Activated naive CD4-positive, alpha-beta T cell treated with anti-CD3 and anti-CD28 coated beads for 36 hours (primary cell): ENCODE measurements around the gene CCR8. TPM values are rescaled to one million over a fixed set of nuclear protein-coding genes. Genes with fewer than 3 reads are reported as not detected.

Experiments
- CTCF ChIA-PET: fragments of 350-600 bp; sonication (Branson Sonifier 250); formaldehyde crosslinking; loops from one replicate; lab custom pipeline; 2021; ENCODE audit warnings: antibody characterized with exemption; lab: Charles Lee
- DNase-seq: peaks from one replicate; pipeline ENCODE4 v3.0.0-alpha.2; 2020
- H3K27ac Mint-ChIP-seq: one replicate; pipeline ENCODE4 v1.8.0; 2021; ENCODE audit warnings: mild to moderate bottlenecking, mixed read lengths
- H3K27me3 Mint-ChIP-seq: one replicate; pipeline ENCODE4 v1.8.0; 2021; ENCODE audit warnings: low read depth, mixed read lengths
- H3K36me3 Mint-ChIP-seq: one replicate; pipeline ENCODE4 v1.8.0; 2021; ENCODE audit warnings: low read depth, mixed read lengths
- H3K4me1 Mint-ChIP-seq: one replicate; pipeline ENCODE4 v1.8.0; 2021; ENCODE audit warnings: low read depth, mixed read lengths
- H3K4me3 Mint-ChIP-seq: one replicate; pipeline ENCODE4 v1.8.0; 2021; ENCODE audit warnings: mild to moderate bottlenecking, moderate library complexity, mixed read lengths
- H3K9me3 Mint-ChIP-seq: one replicate; pipeline ENCODE4 v1.8.0; 2021; ENCODE audit warnings: mixed read lengths
- intact Hi-C: fragments of 100-400 bp; cut with micrococcal nuclease; formaldehyde crosslinking; loops from one replicate; pipeline ENCODE4 v1.15.1; 2023
- total RNA-seq, 2 experiments: library from RNA; stranded (reverse); gene quantifications; one replicate each; pipeline ENCODE4 v1.2.3, GENCODE V29; 2021

The CCR8 gene
- total RNA-seq, 2 experiments from 2014 or later = not detected

GRCh38 chr3:39290255-39290654 is 39.3 kb upstream of the CCR8 start:
- no peaks in the 10 kb centered on the region for H3K36me3 Mint-ChIP-seq
- no peak for DNase-seq
- intact Hi-C loops = no loop called here
- CTCF ChIA-PET = interaction anchor here (0.6 to 9.2 kb wide), 16 partner anchors 12 to 252 kb away, joined by 3 to 359 read pairs (median 10); partner anchors contain the start of genes CX3CR1, GORASP1, TTC21A and XIRP1
- no peak overlapping the region for H3K27ac Mint-ChIP-seq
- no peaks in the 10 kb centered on the region for H3K27me3 Mint-ChIP-seq
- H3K4me3 Mint-ChIP-seq = no peak overlapping the region
- H3K9me3 Mint-ChIP-seq = no peaks in the 10 kb centered on the region
- peaks cover 18% of the 10 kb centered on the region for H3K4me1 Mint-ChIP-seq

GRCh38 chr3:39291903-39292329 is 37.6 kb upstream of the CCR8 start:
- H3K36me3 Mint-ChIP-seq = no peaks in the 10 kb centered on the region
- CTCF ChIA-PET = interaction anchor here (0.6 to 9.2 kb wide), 55 partner anchors 8 to 464 kb away, joined by 3 to 359 read pairs (median 5); partner anchors contain the start of genes CX3CR1, GORASP1, RPSA and TTC21A
- H3K27me3 Mint-ChIP-seq = no peaks in the 10 kb centered on the region
- H3K27ac Mint-ChIP-seq = no peak overlapping the region
- peaks cover 23% of the 10 kb centered on the region for H3K4me1 Mint-ChIP-seq
- H3K4me3 Mint-ChIP-seq = no peak overlapping the region
- no peaks in the 10 kb centered on the region for H3K9me3 Mint-ChIP-seq
- intact Hi-C loops = loop anchor here (1.0 kb wide), 1 partner anchor 86 kb away; no protein-coding TSS in a partner anchor
- DNase-seq = peak; percentile 87

- H3K27ac Mint-ChIP-seq = no peak overlapping the region
- no peaks in the 10 kb centered on the region for H3K36me3 Mint-ChIP-seq
- H3K9me3 Mint-ChIP-seq = no peaks in the 10 kb centered on the region
- H3K27me3 Mint-ChIP-seq = no peaks in the 10 kb centered on the region
- H3K4me1 Mint-ChIP-seq = peaks cover 23% of the 10 kb centered on the region
- intact Hi-C loops = loop anchor here (1.0 kb wide), 1 partner anchor 85 kb away; no protein-coding TSS in a partner anchor
- no peak overlapping the region for H3K4me3 Mint-ChIP-seq
- CTCF ChIA-PET = interaction anchor here (0.6 to 9.2 kb wide), 27 partner anchors 13 to 321 kb away, joined by 3 to 359 read pairs (median 8); partner anchors contain the start of genes CX3CR1, GORASP1, RPSA and TTC21A
- no peak for DNase-seq
Observed at GRCh38 chr3:39292961-39293360, 36.5 kb upstream of the CCR8 start.

DNA sequence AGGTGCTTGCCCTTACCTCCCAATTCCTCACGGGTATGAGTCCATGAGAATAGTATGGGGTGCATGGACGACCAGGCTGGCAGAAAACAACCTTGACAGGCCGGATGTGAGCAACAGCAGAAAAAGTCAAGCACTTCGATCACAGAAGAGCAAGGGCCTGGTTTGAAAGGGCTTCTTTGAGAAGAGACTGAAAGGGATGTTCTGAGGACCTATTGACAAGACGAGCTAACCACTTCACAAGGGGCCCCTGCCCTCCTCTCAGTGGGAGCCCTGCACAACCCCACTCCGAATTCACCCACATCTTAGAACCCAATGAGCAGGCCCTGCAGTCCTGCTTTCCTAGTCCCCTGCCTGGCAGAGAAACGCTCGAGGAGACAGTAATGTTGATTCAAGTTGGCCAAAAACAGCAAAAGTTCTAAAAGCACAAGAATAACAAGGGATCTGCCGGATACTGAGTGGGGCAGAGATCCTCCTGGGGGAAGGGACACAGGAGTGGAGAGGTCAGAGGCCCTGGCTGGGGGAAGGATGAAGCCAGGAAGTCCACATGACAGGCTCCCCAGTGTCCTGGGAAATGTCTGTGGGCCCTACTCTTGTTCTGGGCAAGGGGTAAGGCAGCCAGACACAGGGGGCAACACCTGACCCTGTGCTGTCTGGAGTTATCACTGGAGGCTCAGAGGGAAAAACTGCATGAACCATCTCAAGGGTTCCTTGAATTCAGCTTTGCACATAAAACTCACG is 34.9 kb upstream of the CCR8 start:
- H3K27me3 Mint-ChIP-seq = no peaks in the 10 kb centered on the region
- peaks cover 12% of the 10 kb centered on the region for H3K9me3 Mint-ChIP-seq
- peaks cover 19% of the 10 kb centered on the region for H3K4me1 Mint-ChIP-seq
- H3K27ac Mint-ChIP-seq = no peak overlapping the region
- intact Hi-C loops = loop anchor here (1.0 kb wide), 1 partner anchor 112 kb away; the partner anchor contains the start of gene RPSA
- CTCF ChIA-PET = interaction anchor here (0.7 to 9.2 kb wide), 4 partner anchors 52 to 106 kb away, joined by 3 to 359 read pairs (median 44); partner anchors contain the start of gene XIRP1
- peaks cover 3% of the 10 kb centered on the region for H3K36me3 Mint-ChIP-seq
- no peak overlapping the region for H3K4me3 Mint-ChIP-seq
- DNase-seq = peak; percentile 19

DNA sequence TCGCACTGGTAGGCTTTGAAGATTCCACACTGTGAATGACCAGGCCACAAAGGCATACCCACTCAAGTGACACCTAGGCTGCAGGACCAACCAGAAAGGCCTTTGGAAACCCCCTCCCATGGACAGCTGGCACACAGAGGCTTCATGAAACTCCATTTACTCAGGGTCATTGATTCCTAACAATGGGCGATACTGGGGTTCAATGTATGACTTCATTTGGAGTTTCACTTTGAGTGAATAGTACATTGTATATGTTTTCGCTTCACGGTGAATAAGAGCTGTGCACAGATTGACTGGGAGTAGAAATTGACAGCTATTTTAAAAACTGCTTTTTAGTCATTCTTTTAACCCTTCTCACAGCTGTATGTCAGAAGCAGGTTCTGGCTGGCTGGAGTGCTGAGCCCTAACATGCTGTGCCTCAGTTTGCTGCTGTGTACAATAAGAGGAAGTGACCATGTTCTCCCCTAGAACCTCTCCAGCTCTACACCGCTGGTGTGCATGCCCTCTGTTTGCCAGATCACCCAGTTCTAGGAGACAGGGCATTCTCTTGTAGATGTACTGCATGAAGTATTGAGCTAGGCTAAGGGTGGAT is 34.2 kb upstream of the CCR8 start:
- Mint-ChIP-seq H3K4me3 (no peak overlapping the region), H3K36me3 (peaks cover 9% of the 10 kb centered on the region), H3K9me3 (peaks cover 17% of the 10 kb centered on the region), H3K27ac (no peak overlapping the region), H3K27me3 (no peaks in the 10 kb centered on the region), H3K4me1 (peaks cover 19% of the 10 kb centered on the region)
- intact Hi-C loops = loop anchor here (1.0 kb wide), 1 partner anchor 111 kb away; the partner anchor contains the start of gene RPSA
- CTCF ChIA-PET = interaction anchor here (0.7 to 6.3 kb wide), 6 partner anchors 8 to 167 kb away, joined by 3 to 81 read pairs (median 4); no protein-coding TSS in a partner anchor
- DNase-seq = no peak

DNA sequence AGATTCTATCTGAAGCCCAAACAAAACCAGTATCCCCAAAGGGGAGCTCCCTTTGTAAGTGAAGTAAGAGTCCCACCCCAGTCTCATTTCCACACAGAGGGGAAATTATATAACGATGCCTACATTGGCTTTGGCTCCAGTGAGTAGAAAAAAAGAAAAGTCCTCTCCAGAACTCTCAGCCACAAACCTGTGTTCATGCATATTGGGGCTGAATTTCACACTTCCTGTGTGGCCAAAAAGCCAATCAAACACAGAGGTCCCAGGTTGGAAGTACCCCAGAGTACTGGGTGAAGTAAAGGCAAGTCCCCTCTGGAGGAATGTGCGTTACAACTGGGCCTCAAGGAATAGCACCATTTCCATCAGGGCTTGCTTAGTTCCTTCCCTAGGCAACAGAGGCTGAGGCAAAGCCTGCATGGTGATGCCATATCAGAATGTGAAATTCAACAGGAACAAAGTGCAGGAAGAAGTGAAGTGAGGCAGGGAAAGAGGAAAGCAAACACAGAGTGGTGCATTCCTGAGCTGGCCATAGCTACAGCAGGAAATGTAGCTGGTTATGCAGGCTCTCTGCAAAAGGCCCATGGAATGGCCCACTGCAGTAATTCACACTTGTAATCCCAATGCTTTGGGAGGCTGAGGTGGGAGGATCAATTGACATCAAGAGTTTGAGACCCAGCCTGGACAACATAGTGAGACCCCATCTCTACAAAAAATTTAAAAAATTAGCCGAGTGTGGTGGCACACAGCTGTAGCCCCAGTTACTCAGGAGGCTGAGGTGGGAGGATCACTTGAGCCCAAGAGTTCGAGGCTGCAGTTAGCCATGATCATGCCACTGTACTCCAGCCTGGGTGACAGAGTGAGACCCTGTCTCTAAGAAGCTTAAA is 33.1 kb upstream of the CCR8 start:
- peaks cover 10% of the 10 kb centered on the region for H3K36me3 Mint-ChIP-seq

DNA sequence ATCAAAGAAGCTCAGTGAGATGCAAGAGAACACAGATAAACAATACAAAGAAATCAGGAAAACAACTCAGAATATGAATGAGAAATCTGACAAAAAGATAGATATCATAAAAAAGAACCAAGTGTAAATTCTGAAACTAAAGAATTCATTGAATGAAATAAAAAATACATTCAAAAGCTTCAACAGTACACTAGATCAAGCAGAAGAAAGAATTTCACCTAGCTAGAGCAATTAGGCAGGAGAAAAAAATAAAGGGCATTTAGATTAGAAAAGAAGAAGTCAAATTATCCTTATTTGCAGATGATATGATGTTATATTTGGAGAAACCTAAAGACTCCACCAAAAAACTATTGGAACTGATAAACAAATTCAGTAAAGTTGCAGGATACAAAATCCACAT is 30.2 kb upstream of the CCR8 start:
- H3K36me3 Mint-ChIP-seq = peaks cover 14% of the 10 kb centered on the region
- no peak overlapping the region for H3K27ac Mint-ChIP-seq
- no peak overlapping the region for H3K4me3 Mint-ChIP-seq
- H3K4me1 Mint-ChIP-seq = peaks cover 14% of the 10 kb centered on the region
- no peaks in the 10 kb centered on the region for H3K27me3 Mint-ChIP-seq
- CTCF ChIA-PET = interaction anchor here (0.6 to 1.5 kb wide), 3 partner anchors 11 to 98 kb away, joined by 3 to 4 read pairs (median 4); no protein-coding TSS in a partner anchor
- intact Hi-C loops = no loop called here
- no peak for DNase-seq
- peaks cover 36% of the 10 kb centered on the region for H3K9me3 Mint-ChIP-seq

More for the DNA sequence above, 33.1 kb upstream of the CCR8 start:
- Mint-ChIP-seq H3K4me3 (no peak overlapping the region), H3K9me3 (peaks cover 26% of the 10 kb centered on the region), H3K4me1 (peaks cover 19% of the 10 kb centered on the region), H3K27me3 (no peaks in the 10 kb centered on the region), H3K27ac (no peak overlapping the region)
- intact Hi-C loops = no loop called here
- no peak for DNase-seq
- CTCF ChIA-PET = interaction anchor here (0.7 to 6.3 kb wide), 7 partner anchors 9 to 168 kb away, joined by 3 to 81 read pairs (median 4); no protein-coding TSS in a partner anchor

- DNase-seq = no peak
- peaks cover 40% of the 10 kb centered on the region for H3K9me3 Mint-ChIP-seq
- H3K27ac Mint-ChIP-seq = no peak overlapping the region
- H3K36me3 Mint-ChIP-seq = peaks cover 14% of the 10 kb centered on the region
- H3K27me3 Mint-ChIP-seq = peaks cover 2% of the 10 kb centered on the region
- intact Hi-C loops = no loop called here
- no peak overlapping the region for H3K4me3 Mint-ChIP-seq
- CTCF ChIA-PET = interaction anchor here (1.3 kb wide), 1 partner anchor 10 kb away, joined by 10 read pairs; no protein-coding TSS in a partner anchor
- H3K4me1 Mint-ChIP-seq = no peaks in the 10 kb centered on the region
Observed at GRCh38 chr3:39302178-39302577, 27.3 kb upstream of the CCR8 start.

DNA sequence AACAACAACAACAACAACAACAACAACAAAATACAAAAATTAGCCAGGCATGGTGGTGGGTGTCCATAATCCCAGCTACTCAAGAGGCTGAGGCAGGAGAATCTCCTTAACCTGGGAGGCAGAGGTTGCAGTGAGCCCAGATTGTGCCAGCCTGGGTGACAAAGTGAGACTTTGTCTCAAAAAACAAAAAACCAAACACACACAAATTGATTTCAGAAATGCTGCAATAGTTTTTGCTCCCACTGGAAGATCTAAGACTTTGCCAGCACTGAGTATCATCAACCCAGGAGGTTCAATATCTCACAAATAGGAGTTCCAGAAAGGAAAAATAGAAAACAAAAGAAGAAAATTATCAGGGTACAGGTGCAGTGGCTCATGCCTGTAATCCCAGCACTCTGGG is 16.2 kb upstream of the CCR8 start:
- no peak for DNase-seq
- Mint-ChIP-seq H3K36me3 (peaks cover 4% of the 10 kb centered on the region), H3K9me3 (peaks cover 12% of the 10 kb centered on the region), H3K27me3 (no peaks in the 10 kb centered on the region), H3K4me1 (peaks cover 9% of the 10 kb centered on the region), H3K27ac (no peak overlapping the region), H3K4me3 (no peak overlapping the region)
- CTCF ChIA-PET = no interaction called here
- intact Hi-C loops = no loop called here

GRCh38 chr3:39315420-39315819 is 14.1 kb upstream of the CCR8 start:
- no peak overlapping the region for H3K27ac Mint-ChIP-seq
- H3K4me1 Mint-ChIP-seq = peaks cover 9% of the 10 kb centered on the region
- peaks cover 4% of the 10 kb centered on the region for H3K36me3 Mint-ChIP-seq
- intact Hi-C loops = loop anchor here (1.0 kb wide), 1 partner anchor 13 kb away; no protein-coding TSS in a partner anchor
- DNase-seq = no peak
- H3K9me3 Mint-ChIP-seq = peaks cover 12% of the 10 kb centered on the region
- no peak overlapping the region for H3K4me3 Mint-ChIP-seq
- no peaks in the 10 kb centered on the region for H3K27me3 Mint-ChIP-seq
- CTCF ChIA-PET = interaction anchor here (1.0 kb wide), 1 partner anchor 28 kb away, joined by 4 read pairs; no protein-coding TSS in a partner anchor

GRCh38 chr3:39317571-39318169 is 11.8 kb upstream of the CCR8 start:
- CTCF ChIA-PET = interaction anchor here (0.6 kb wide), 1 partner anchor 11 kb away, joined by 3 read pairs; no protein-coding TSS in a partner anchor
- intact Hi-C loops = no loop called here
- Mint-ChIP-seq H3K27ac (no peak overlapping the region), H3K4me3 (no peak overlapping the region), H3K36me3 (peaks cover 4% of the 10 kb centered on the region), H3K27me3 (peaks cover 2% of the 10 kb centered on the region), H3K9me3 (peaks cover 9% of the 10 kb centered on the region), H3K4me1 (peaks cover 13% of the 10 kb centered on the region)
- no peak for DNase-seq
